Bronchial epithelial cell (primary cell): ENCODE results near the gene MYO19. TPM values are rescaled to one million over a fixed set of nuclear protein-coding genes. Genes with fewer than 3 reads are reported as not detected.

Experiments used
- DNase-seq: peaks from one replicate; pipeline ENCODE4 v3.0.0-alpha.2; 2010; ENCODE audit warnings: low read depth
- FAIRE-seq: peaks from 2 replicates; lab custom pipeline; 2011; peaks lifted over from hg19 to GRCh38; lab: Jason Lieb, UNC
- H3K27me3 ChIP-seq: 2 replicates; pipeline ENCODE4 v1.5.1; 2011; ENCODE audit warnings: low read length; ENCODE audit not compliant: control insufficient read depth, insufficient read depth
- H3K36me3 ChIP-seq: 2 replicates; pipeline ENCODE4 v1.5.1; 2011; ENCODE audit warnings: low read length; ENCODE audit not compliant: control insufficient read depth, insufficient read depth
- H3K4me3 ChIP-seq: 2 replicates; pipeline ENCODE4 v1.5.1; 2011; ENCODE audit warnings: mild to moderate bottlenecking, low read depth, low read length, control low read depth
- CTCF ChIP-seq: IDR thresholded peaks from 2 replicates; pipeline ENCODE4 v1.5.1; 2011; ENCODE audit warnings: mild to moderate bottlenecking, moderate library complexity, low read length, control low read depth, inconsistent platforms; ENCODE audit not compliant: insufficient read depth, severe bottlenecking
- total RNA-seq: library from RNA; depleted of rRNA; stranded (reverse); fragments of >200 nt; gene quantifications from 2 replicates; pipeline ENCODE4 v1.2.1, GENCODE V29; 2014

MYO19 gene
- total RNA-seq, 1 donor from 2014 or later, result 73.5 TPM

- Histone ChIP-seq H3K4me3 (no peak overlapping the region), H3K27me3 (no peaks in the 10 kb centered on the region), H3K36me3 (peaks cover 36% of the 10 kb centered on the region)
- no peak for TF ChIP-seq CTCF
- FAIRE-seq (no peak), DNase-seq (no peak)
Observed at GRCh38 chr17:36498155-36498554, 36.5 kb downstream of the MYO19 start.

GRCh38 chr17:36496018-36496789, 38.5 kb downstream of the MYO19 start:
- FAIRE-seq (no peak), DNase-seq (no peak)
- H3K4me3 ChIP-seq, result no peak overlapping the region
- H3K36me3 ChIP-seq, result peaks cover 40% of the 10 kb centered on the region
- no peak for TF ChIP-seq CTCF
- no peaks in the 10 kb centered on the region for H3K27me3 ChIP-seq

- DNase-seq (no peak), FAIRE-seq (no peak)
- H3K4me3 ChIP-seq, result no peak overlapping the region
- peaks cover 33% of the 10 kb centered on the region for H3K36me3 ChIP-seq
- no peak for TF ChIP-seq CTCF
- no peaks in the 10 kb centered on the region for H3K27me3 ChIP-seq
Observed at GRCh38 chr17:36495076-36495578, 39.5 kb downstream of the MYO19 start.

- Histone ChIP-seq H3K36me3 (peaks cover 33% of the 10 kb centered on the region), H3K4me3 (no peak overlapping the region), H3K27me3 (no peaks in the 10 kb centered on the region)
- no peak for TF ChIP-seq CTCF
- DNase-seq (no peak), FAIRE-seq (no peak)
Observed at GRCh38 chr17:36494674-36495073, 40.0 kb downstream of the MYO19 start.

GRCh38 chr17:36493956-36494355, 40.7 kb downstream of the MYO19 start:
- DNase-seq (no peak), FAIRE-seq (no peak)
- H3K27me3 ChIP-seq, result no peaks in the 10 kb centered on the region
- TF ChIP-seq CTCF, result no peak
- H3K4me3 ChIP-seq, result no peak overlapping the region
- H3K36me3 ChIP-seq, result peaks cover 32% of the 10 kb centered on the region
